ENCODE results near the gene CPA4.

- TF ChIP-seq, protein P1, sequence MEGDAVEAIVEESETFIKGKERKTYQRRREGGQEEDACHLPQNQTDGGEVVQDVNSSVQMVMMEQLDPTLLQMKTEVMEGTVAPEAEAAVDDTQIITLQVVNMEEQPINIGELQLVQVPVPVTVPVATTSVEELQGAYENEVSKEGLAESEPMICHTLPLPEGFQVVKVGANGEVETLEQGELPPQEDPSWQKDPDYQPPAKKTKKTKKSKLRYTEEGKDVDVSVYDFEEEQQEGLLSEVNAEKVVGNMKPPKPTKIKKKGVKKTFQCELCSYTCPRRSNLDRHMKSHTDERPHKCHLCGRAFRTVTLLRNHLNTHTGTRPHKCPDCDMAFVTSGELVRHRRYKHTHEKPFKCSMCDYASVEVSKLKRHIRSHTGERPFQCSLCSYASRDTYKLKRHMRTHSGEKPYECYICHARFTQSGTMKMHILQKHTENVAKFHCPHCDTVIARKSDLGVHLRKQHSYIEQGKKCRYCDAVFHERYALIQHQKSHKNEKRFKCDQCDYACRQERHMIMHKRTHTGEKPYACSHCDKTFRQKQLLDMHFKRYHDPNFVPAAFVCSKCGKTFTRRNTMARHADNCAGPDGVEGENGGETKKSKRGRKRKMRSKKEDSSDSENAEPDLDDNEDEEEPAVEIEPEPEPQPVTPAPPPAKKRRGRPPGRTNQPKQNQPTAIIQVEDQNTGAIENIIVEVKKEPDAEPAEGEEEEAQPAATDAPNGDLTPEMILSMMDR (IDR thresholded peaks at IDR 0.05): no peak
- no peak for TF ChIP-seq EP300 (IDR thresholded peaks at IDR 0.05)
Measured at GRCh38 chr7:130292682-130293257, at the start of gene CPA4.

Measured in upper lobe of left lung (tissue), 4 donors.